H9 (cell line): ENCODE results near the gene C2orf72. TPM values are rescaled to one million over a fixed set of nuclear protein-coding genes. Genes with fewer than 3 reads are reported as not detected.

ENCODE experiments used
- DNase-seq: peaks from one replicate; pipeline ENCODE4 v3.0.0-alpha.2; 2017
- H2AFZ ChIP-seq: one replicate; pipeline ENCODE4 v1.6.1; 2013; ENCODE audit warnings: mild to moderate bottlenecking, low read length, control low read depth, moderate library complexity
- H2AK5ac ChIP-seq: 2 replicates; pipeline ENCODE4 v1.6.1; 2013; ENCODE audit warnings: low read length, control low read depth, mixed read lengths; ENCODE audit not compliant: insufficient read length
- H2BK120ac ChIP-seq: one replicate; pipeline ENCODE4 v1.6.1; 2013; ENCODE audit warnings: low read depth, mild to moderate bottlenecking, low read length, control low read depth, inconsistent platforms; ENCODE audit not compliant: poor library complexity, severe bottlenecking
- H2BK12ac ChIP-seq: 2 replicates; pipeline ENCODE4 v1.6.1; 2013; ENCODE audit warnings: low read length, control low read depth, mixed read lengths, low read depth; ENCODE audit not compliant: insufficient read length
- H2BK15ac ChIP-seq: 2 replicates; pipeline ENCODE4 v1.6.1; 2013; ENCODE audit warnings: low read depth, low read length, control low read depth
- H2BK20ac ChIP-seq: one replicate; pipeline ENCODE4 v1.6.1; 2013; ENCODE audit warnings: low read depth, mild to moderate bottlenecking, low read length, control low read depth, inconsistent platforms; ENCODE audit not compliant: poor library complexity, severe bottlenecking
- H2BK5ac ChIP-seq: 2 replicates; pipeline ENCODE4 v1.6.1; 2013; ENCODE audit warnings: low read length, control low read depth, mixed read lengths; ENCODE audit not compliant: insufficient read length
- H3K14ac ChIP-seq: 2 replicates; pipeline ENCODE4 v1.6.1; 2013; ENCODE audit warnings: low read length, control low read depth; ENCODE audit not compliant: insufficient read depth
- H3K18ac ChIP-seq: 2 replicates; pipeline ENCODE4 v1.6.1; 2013; ENCODE audit warnings: low read depth, mild to moderate bottlenecking, mixed read lengths, low read length, control low read depth; ENCODE audit not compliant: insufficient read length
- H3K23ac ChIP-seq: 2 replicates; pipeline ENCODE4 v1.6.1; 2013; ENCODE audit warnings: low read length, control low read depth, mixed read lengths, low read depth; ENCODE audit not compliant: insufficient read length
- H3K23me2 ChIP-seq: 2 replicates; pipeline ENCODE4 v1.6.1; 2013; ENCODE audit warnings: low read depth, mild to moderate bottlenecking, mixed read lengths, low read length, control low read depth; ENCODE audit not compliant: insufficient read length, poor library complexity, severe bottlenecking
- H3K27ac ChIP-seq: 2 replicates; pipeline ENCODE4 v1.5.1; 2013; ENCODE audit warnings: low read length, control low read depth, mixed read lengths, low read depth; ENCODE audit not compliant: insufficient read length
- H3K27me3 ChIP-seq: 2 replicates; pipeline ENCODE4 v1.6.1; 2013; ENCODE audit warnings: low read length, control low read depth, inconsistent platforms; ENCODE audit not compliant: insufficient read depth
- H3K4ac ChIP-seq: 2 replicates; pipeline ENCODE4 v1.6.1; 2013; ENCODE audit warnings: low read depth, mild to moderate bottlenecking, control low read depth, inconsistent platforms, low read length, moderate library complexity
- H3K4me1 ChIP-seq: 2 replicates; pipeline ENCODE4 v1.6.1; 2013; ENCODE audit warnings: low read length, control low read depth, inconsistent platforms; ENCODE audit not compliant: insufficient read depth
- H3K4me2 ChIP-seq: 2 replicates; pipeline ENCODE4 v1.6.1; 2013; ENCODE audit warnings: low read length, control low read depth, mixed read lengths; ENCODE audit not compliant: insufficient read length, insufficient read depth
- H3K56ac ChIP-seq: 2 replicates; pipeline ENCODE4 v1.6.1; 2013; ENCODE audit warnings: low read depth, mild to moderate bottlenecking, mixed read lengths, low read length, control low read depth; ENCODE audit not compliant: insufficient read length
- H3K79me1 ChIP-seq: 2 replicates; pipeline ENCODE4 v1.6.1; 2013; ENCODE audit warnings: low read depth, mild to moderate bottlenecking, moderate library complexity, low read length, control low read depth, inconsistent platforms; ENCODE audit not compliant: insufficient read depth, poor library complexity, severe bottlenecking
- H3K79me2 ChIP-seq: 2 replicates; pipeline ENCODE4 v1.6.1; 2013; ENCODE audit warnings: low read length, control low read depth, inconsistent platforms; ENCODE audit not compliant: insufficient read depth
- H3K9ac ChIP-seq: 2 replicates; pipeline ENCODE4 v1.6.1; 2013; ENCODE audit warnings: low read length, control low read depth, mixed read lengths; ENCODE audit not compliant: insufficient read length; ENCODE audit errors: extremely low read depth
- H3K9me3 ChIP-seq: one replicate; pipeline ENCODE4 v1.6.1; 2013; ENCODE audit warnings: low read depth, low read length, inconsistent platforms; ENCODE audit not compliant: control insufficient read depth
- H3T11ph ChIP-seq: one replicate; pipeline ENCODE4 v1.6.1; 2013; ENCODE audit warnings: mild to moderate bottlenecking, low read length, control low read depth, inconsistent platforms
- H4K20me1 ChIP-seq: one replicate; pipeline ENCODE4 v1.6.1; 2013; ENCODE audit not compliant: control insufficient read depth, insufficient read length, insufficient read depth
- H4K5ac ChIP-seq: 2 replicates; pipeline ENCODE4 v1.6.1; 2013; ENCODE audit warnings: low read depth, mild to moderate bottlenecking, mixed read lengths, low read length, control low read depth; ENCODE audit not compliant: insufficient read length
- H4K8ac ChIP-seq: replicated peaks from 2 replicates; pipeline ENCODE4 v1.6.1; 2013; ENCODE audit warnings: low read length, control low read depth, mixed read lengths, low read depth; ENCODE audit not compliant: insufficient read length
- H4K91ac ChIP-seq: 2 replicates; pipeline ENCODE4 v1.6.1; 2013; ENCODE audit warnings: low read depth, mild to moderate bottlenecking, moderate library complexity, mixed read lengths, low read length, control low read depth; ENCODE audit not compliant: insufficient read length
- H3K27ac Mint-ChIP-seq, 3 experiments: 2 replicates in 2 of 3; 3 replicates in 1 of 3; pipeline ENCODE4 v1.8.0; 2020 to 2021; ENCODE audit warnings: mixed read lengths in 3 of 3, mild to moderate bottlenecking in 1 of 3, moderate library complexity in 1 of 3
- H3K27me3 Mint-ChIP-seq: 2 replicates; pipeline ENCODE4 v1.8.0; 2021; ENCODE audit warnings: low read depth, mild to moderate bottlenecking, moderate library complexity, mixed read lengths
- H3K36me3 Mint-ChIP-seq, 3 experiments: 2 replicates in 2 of 3; 3 replicates in 1 of 3; pipeline ENCODE4 v1.8.0; 2020 to 2021; ENCODE audit warnings: low read depth in 3 of 3, mixed read lengths in 3 of 3; ENCODE audit not compliant: insufficient read depth in 1 of 3
- H3K4me1 Mint-ChIP-seq, 2 experiments: 2 replicates each; pipeline ENCODE4 v1.8.0; 2020; ENCODE audit warnings: mixed read lengths in 2 of 2
- H3K4me3 Mint-ChIP-seq, 2 experiments: 2 replicates in 1 of 2; 3 replicates in 1 of 2; pipeline ENCODE4 v1.8.0; 2020 to 2021; ENCODE audit warnings: mild to moderate bottlenecking in 2 of 2, mixed read lengths in 2 of 2, moderate library complexity in 1 of 2
- H3K9me3 Mint-ChIP-seq, 2 experiments: 2 replicates in 1 of 2; 3 replicates in 1 of 2; pipeline ENCODE4 v1.8.0; 2020; ENCODE audit warnings: mild to moderate bottlenecking in 2 of 2, mixed read lengths in 2 of 2, moderate library complexity in 1 of 2
- CTCF ChIP-seq: fragments of 200-600 bp; sonication (generic); conservative IDR thresholded peaks from 3 replicates; pipeline ENCODE4 v1.8.0; 2021; ENCODE audit warnings: antibody characterized with exemption, mild to moderate bottlenecking
- WGBS: extraction: QIAGEN DNeasy Blood & Tissue Kit; methylation state at CpG from one replicate; pipeline ENCODE4 v1.1.7; 2013; ENCODE audit warnings: missing lambda C conversion rate, low lambda C conversion rate, mixed read lengths; ENCODE audit not compliant: insufficient read length; ENCODE audit errors: extremely low coverage; 5-methylcytosine and 5-hydroxymethylcytosine counted together
- total RNA-seq: library from RNA; stranded (reverse); gene quantifications from 2 replicates; pipeline ENCODE4 v1.2.1, GENCODE V29; 2021

C2orf72 gene
- total RNA-seq, 1 experiment from 2014 or later = 1.0 TPM

- Mint-ChIP-seq H3K27me3 (peaks cover 39% of the 10 kb centered on the region), H3K9me3 (peaks cover 4 to 5% of the 10 kb centered on the region in 2 experiments), H3K4me3 (no peak overlapping the region), H3K4me1 (peaks cover 10 to 19% of the 10 kb centered on the region in 2 experiments; a peak in 3 of 4 replicates), H3K36me3 (peaks cover 3 to 8% (median 4%) of the 10 kb centered on the region in 3 experiments), H3K27ac (no peak overlapping the region)
- Histone ChIP-seq H2BK5ac (no peak overlapping the region), H3K27ac (no peak overlapping the region), H3K9ac (no peak overlapping the region), H3K23me2 (no peaks in the 10 kb centered on the region), H3K4ac (no peak overlapping the region), H3T11ph (no peak overlapping the region), H4K20me1 (no peaks in the 10 kb centered on the region), H4K8ac (no peak overlapping the region), H3K23ac (no peak overlapping the region), H4K5ac (no peak overlapping the region), H3K4me2 (no peak overlapping the region), H3K9me3 (no peaks in the 10 kb centered on the region), H3K79me1 (no peaks in the 10 kb centered on the region), H2AFZ (no peak overlapping the region), H2BK15ac (no peak overlapping the region), H2AK5ac (no peak overlapping the region), H3K27me3 (no peaks in the 10 kb centered on the region; the same call in 1 of the 2 replicates), H3K4me1 (no peaks in the 10 kb centered on the region), H3K79me2 (no peaks in the 10 kb centered on the region), H2BK120ac (no peak overlapping the region), H3K18ac (no peak overlapping the region), H3K56ac (no peak overlapping the region), H2BK20ac (no peak overlapping the region), H4K91ac (no peak overlapping the region), H2BK12ac (no peak overlapping the region), H3K14ac (no peak overlapping the region)
- TF ChIP-seq CTCF = no peak
- WGBS = no CpG with 5 or more reads among the region's 2 CpGs
- DNase-seq = no peak
Measured at GRCh38 chr2:231010201-231010730, 27.1 kb upstream of the C2orf72 start.
